Skin epidermis (tissue), 12 donors: ENCODE results near the gene CBX3.
"Not testable (repeated sequence)": the region's sequence is repeated elsewhere in the genome, so short reads cannot be mapped to it uniquely, and the experiment has no call there.

Source experiments
- H3K27ac ChIP-seq, 21 experiments: fragments of 200-600 bp; sonication (generic) in 11 of 21; one replicate each; pipeline ENCODE4 v1.5.0; 2020; ENCODE audit warnings: mild to moderate bottlenecking in 3 of 21, inconsistent platforms in 2 of 21, moderate library complexity in 2 of 21
- H3K4me3 ChIP-seq, 7 experiments: fragments of 200-600 bp; sonication (generic) in 2 of 7; one replicate each; pipeline ENCODE4 v1.5.0; 2020; ENCODE audit warnings: inconsistent platforms in 2 of 7, mild to moderate bottlenecking in 2 of 7, moderate library complexity in 1 of 7

The CBX3 gene

DNA sequence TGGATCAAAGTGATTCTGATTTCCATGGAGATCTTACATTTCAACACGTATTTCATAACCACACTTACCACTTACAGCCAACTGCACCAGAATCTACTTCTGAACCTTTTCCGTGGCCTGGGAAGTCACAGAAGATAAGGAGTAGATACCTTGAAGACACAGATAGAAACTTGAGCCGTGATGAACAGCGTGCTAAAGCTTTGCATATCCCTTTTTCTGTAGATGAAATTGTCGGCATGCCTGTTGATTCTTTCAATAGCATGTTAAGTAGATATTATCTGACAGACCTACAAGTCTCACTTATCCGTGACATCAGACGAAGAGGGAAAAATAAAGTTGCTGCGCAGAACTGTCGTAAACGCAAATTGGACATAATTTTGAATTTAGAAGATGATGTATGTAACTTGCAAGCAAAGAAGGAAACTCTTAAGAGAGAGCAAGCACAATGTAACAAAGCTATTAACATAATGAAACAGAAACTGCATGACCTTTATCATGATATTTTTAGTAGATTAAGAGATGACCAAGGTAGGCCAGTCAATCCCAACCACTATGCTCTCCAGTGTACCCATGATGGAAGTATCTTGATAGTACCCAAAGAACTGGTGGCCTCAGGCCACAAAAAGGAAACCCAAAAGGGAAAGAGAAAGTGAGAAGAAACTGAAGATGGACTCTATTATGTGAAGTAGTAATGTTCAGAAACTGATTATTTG is 16.3 kb upstream of the CBX3 start:
- H3K27ac ChIP-seq, result no peak overlapping the region
- no peak overlapping the region for H3K4me3 ChIP-seq

DNA sequence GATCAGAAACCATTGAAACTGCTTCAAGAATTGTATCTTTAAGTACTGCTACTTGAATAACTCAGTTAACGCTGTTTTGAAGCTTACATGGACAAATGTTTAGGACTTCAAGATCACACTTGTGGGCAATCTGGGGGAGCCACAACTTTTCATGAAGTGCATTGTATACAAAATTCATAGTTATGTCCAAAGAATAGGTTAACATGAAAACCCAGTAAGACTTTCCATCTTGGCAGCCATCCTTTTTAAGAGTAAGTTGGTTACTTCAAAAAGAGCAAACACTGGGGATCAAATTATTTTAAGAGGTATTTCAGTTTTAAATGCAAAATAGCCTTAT is 15.7 kb upstream of the CBX3 start:
- no peak overlapping the region for H3K27ac ChIP-seq
- no peak overlapping the region for H3K4me3 ChIP-seq

DNA sequence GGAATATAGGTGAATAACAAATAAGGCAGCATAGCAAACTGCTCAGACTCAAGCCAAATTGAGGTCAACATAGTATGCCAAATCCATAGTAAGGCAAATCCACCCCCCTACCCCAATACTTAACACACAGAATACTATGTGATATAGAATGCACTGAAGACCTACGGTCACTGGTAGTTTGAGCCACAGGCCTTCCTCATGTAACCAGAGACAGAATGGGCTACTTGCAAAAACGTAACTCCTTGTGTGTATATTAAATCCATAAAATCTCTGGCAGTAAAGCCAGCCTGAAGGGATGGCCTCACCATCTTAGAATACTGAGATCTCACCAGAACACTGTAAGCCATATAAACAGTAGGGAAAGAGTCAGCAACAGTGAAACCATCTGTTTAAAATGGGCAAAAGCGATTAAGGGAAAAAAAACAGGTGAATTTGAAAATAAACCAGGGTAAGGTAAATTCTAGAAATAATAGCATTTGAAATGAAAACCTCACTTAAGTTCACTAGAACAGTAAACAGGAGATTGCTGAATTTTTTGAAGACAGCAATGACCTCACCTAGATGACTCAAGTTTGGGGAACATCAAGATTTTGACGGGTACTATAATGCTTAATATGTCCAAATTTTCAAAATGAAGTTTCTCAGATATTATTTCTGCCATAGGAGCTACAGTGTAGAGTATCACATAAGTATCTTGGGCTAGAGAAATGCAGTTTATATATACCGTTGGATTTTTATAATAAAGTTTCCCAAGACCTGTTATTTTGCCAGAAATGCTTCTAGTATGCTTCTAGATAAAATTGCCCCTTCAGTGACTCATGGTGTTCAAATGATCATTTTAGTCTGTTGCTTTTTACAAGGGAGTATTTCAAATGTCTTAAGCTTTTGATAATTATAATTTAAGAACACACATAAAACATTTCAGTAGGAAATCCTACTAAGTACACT is 14.9 kb upstream of the CBX3 start:
- Histone ChIP-seq H3K27ac (no peak overlapping the region), H3K4me3 (no peak overlapping the region)

DNA sequence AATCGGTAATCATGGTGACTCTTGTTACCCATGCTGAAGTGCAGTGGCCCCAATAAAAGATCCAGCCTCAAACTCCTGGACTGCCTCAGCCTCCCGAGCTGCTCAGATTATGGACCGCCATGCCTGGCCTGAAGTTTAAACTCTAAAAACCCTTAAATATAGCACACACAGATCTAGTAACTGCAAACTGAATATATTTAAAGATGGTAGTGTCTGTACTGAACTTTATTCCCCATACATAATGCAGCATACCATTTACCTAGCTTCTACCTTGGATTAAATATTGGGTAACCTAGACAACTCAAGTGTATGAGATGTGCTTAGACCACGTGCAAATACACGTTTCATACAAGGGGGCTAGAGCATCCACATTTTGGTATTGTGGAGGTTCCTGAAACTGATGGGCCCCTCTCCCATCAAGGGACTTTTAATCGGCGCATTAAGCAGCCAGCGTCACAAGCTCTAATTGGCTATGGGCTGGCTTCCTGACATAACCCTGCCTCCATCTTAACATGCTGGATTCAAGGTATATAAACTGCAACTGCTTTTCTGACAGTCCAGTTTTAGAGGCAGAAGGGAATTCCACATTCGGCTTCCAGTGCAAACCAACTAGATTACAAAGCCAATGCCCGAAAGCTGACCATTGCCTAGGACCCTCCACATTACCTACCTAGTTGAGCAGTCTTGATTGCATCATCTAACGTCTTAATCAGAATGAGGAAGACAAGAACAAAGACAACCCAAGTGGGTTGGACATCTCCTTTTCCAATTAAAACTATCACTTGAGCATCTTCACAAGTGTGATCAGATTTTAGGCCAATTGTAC is 14.0 kb upstream of the CBX3 start:
- Histone ChIP-seq H3K4me3 (no peak overlapping the region), H3K27ac (no peak overlapping the region)

DNA sequence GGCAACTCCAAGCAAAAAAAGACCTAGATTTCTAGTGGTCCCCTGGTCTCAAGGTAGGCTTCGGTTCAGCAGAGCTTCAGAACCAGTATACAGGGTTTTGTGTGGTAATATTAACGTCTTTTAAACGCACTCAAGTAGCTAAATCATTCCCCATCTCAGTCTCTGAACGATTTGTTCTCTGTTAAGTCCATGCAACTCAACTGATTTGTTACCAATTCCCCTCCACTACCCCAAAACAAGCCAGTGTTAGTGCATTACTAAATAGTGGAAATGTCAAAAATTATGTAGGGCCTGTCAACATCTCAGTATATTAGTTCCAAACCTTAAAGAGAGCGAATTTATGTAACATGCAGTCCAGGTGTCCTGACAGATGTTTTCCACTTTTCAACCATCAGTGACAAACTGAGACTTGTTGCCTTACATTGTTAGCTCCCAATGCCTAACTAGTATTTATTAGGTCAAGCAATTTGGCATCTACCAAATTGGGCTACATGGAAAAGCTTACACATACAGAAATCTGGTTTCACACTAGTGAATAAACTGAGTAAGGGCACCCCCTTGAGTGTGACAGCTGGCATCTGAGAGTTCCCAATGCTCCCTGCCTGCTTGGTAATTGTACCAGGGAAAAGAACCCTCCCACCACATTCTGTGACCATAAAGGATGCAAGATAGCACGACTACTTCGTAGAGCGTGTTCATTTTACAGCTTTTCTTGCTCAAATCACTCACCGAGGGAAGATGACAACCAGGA is 13.2 kb upstream of the CBX3 start:
- no peak overlapping the region for H3K4me3 ChIP-seq
- no peak overlapping the region for H3K27ac ChIP-seq

DNA sequence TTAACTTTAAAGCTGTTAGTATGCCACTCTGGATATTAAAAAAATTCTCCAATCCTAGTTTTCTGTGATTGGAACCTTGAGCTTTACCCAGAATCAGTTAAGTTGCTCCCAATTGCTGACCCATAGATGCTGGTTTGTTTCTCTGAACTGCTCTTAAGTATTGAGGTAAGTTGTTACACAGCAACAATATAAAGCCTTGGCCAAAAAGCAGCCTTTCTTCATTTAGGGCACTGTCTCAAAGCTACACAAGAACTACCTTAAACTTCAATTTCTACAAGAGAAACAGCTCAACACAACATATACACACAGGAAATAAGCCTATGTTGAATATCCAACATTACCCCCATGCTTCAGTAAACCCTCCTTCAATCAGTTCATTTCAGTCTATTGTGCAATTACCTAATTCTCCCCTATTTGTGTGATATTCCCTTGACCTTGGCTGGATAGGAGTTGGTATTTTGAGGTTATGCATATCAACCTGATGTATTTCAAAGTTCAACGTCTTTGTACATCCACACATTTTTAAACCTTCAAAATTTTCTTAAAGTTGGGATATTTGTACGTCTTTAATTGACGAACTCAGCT is 12.5 kb upstream of the CBX3 start:
- Histone ChIP-seq H3K27ac (no peak overlapping the region), H3K4me3 (no peak overlapping the region)

DNA sequence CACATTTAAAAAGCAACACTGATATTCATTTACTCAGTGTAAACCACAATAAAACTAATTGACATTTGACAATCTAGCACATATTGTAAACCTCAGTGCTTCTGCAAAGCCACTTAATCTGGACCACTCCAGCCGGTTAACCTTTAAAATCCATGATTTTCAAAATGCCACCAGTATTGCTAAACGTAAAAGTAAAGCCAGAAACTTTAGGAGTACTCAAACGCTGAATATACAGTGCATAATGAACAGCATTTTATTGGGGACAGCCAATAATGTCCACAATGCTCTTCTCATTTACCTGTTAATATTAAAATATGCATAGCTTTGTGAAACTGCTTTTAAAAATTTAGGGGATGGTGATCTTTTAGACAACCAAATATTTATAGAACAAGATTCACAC is 11.8 kb upstream of the CBX3 start:
- Histone ChIP-seq H3K4me3 (no peak overlapping the region), H3K27ac (no peak overlapping the region)

DNA sequence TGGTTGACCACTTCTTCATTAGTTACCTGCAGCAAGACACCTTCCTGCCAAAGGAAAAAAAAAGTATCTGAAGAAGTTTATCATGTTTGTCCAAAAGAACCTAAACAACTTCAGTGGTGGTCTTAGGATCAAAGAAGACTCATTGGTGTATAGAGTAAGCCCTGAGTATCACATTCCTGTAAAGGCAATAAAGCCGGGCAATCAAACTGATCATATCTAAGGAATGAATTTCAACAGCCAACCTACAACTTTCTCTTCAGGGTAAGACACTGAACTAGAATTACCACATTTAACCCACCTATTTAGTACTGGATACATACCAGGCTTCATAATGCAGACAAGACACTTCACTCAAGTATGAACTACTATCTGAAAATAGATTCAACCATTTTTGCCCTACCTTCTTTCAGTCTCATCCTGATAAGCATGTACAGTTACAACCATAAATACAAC is 11.1 kb upstream of the CBX3 start:
- Histone ChIP-seq H3K27ac (no peak overlapping the region), H3K4me3 (no peak overlapping the region)

DNA sequence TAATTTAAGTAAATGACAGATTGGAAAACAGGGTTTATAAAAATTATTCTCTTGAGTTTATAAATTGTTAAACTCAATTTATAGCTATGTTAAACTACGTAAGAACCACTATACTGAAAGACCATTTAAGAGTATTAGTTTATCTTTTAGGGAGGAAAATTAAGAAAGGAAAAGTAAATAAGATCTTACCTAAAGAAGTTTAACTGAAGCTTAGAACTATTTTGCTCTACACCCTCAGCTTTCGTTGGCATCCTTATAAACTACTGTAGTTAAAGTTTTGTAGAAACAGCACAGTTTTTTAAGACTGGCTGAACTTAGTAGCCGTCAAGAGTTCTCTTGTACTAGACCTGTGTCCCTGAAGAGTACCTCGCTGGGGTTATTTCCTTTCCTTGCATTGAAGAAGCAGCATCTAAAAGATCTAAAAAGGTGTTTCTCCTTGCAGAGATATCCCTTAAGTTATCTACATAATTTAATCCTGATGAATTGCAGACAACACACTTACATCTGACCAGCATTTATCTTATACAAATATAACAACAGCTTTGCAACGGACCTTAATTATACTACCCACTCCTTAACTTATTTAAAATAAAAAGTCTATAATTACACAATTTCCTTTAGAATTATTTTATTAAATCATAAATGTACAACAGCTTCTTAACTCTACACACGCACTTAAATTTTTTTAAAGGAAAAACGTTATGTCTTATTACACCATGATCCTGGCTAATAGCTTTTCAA is 10.1 kb upstream of the CBX3 start:
- H3K4me3 ChIP-seq, result no peak overlapping the region
- no peak overlapping the region for H3K27ac ChIP-seq

DNA sequence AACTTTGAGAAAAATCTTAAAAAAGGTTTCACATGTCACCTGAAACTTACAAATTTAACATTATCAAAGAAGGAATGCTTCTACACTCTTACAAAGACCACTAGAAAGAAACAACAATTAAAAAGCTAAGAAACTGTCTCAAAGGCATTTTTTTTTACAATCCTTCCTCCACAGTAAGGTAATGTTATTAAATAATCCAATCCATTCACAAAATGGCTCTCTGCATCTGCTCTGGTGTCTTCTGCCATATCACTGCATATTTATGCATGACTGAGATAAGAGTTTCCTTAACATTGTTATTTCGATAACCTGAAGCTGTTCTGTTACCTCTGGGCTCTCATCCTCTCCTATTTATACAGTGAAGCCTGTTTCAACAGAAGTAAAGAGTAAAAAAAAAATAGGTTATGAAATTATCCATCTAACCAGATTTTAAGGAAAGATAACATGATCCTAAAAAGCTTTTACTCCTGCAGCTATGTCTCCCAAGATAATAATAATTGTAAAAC is 9.5 kb upstream of the CBX3 start:
- Histone ChIP-seq H3K4me3 (no peak overlapping the region), H3K27ac (no peak overlapping the region)

DNA sequence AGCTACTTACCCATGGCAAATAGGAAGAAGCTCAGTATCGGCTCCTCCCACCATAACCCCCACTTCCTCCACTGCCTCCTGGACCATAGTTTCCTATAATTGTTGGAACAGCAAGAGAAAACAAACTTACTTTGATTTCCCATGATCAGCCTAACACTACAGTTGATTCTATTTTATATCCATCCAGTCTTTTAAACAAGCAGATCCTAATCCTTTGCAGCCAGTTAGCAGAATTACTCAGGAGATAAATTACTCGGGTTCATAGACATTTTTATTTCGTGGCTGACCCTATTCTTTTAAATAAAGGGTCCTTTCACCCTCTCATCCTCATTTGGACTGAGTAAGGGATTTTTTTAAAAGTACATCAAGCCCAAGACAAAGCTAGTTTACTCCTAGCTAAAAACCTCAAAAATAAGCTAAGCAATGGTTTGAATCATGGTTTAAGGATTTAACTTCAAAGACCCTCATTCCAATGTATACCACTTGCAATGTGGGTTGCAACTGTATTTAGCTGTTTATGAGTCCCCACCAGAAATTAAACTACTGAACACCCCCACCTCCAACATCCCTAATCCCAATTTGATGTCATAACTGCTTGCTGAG is 9.0 kb upstream of the CBX3 start:
- no peak overlapping the region for H3K4me3 ChIP-seq
- H3K27ac ChIP-seq, result no peak overlapping the region

DNA sequence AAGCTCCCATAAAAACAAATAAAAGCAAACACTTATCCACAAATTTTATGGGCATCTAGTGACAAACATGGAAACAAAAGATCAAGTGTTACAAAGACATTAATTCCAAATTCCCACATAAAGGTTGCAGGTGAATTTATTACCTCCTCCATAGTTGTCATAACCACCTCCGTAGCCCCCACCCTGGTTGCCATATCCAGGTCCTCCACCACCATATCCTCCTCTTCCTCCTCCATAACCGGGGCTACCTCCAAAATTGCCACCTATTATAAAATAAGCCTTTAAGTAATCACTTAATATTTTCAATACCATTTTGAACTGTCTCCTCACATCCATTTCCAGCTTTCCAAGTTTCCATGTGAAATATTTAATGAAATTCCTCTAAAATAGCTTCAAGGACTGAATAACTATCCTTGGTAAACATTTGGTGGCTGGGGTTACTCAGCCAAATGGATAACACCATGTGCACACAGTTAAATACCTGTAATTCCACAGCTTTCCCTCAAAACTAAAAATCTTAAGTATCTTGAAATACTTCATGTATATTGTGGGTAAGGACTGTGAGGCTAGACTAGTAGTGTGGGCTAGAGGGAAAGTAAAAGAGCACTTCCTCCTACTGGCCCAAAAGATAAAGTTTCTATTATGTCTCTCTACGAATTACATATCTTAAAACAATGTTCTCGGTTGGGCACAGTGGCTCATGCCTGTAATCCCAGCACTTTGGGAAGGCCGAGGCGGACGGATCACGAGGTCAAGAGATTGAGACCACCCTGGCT is 7.9 kb upstream of the CBX3 start:
- no peak overlapping the region for H3K4me3 ChIP-seq
- H3K27ac ChIP-seq, result peak overlapping the region in 3 of 21 experiments; percentile 4 to 8 (median 5)

DNA sequence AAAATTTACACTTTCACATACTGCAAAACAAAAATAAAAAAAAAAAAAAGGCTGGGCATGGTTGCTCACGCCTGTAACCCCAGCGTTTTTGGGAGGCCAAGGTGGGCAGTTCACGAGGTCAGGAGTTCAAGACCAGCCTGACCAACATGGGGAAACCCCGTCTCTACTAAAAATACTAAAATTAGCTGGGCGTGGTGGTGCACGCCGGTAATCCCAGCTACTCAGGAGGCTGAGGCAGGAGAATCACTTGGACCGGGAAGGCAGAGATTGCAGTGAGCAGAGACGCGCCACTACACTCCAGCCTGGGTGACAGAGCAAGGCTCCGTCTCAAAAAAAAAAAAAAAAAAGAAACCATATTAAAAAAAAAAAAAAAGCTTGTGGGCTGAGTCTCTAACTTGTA is 6.8 kb upstream of the CBX3 start:
- not testable (repeated sequence) for H3K4me3 ChIP-seq
- H3K27ac ChIP-seq, result peak overlapping the region in 2 of 21 experiments; percentile 4 to 8

DNA sequence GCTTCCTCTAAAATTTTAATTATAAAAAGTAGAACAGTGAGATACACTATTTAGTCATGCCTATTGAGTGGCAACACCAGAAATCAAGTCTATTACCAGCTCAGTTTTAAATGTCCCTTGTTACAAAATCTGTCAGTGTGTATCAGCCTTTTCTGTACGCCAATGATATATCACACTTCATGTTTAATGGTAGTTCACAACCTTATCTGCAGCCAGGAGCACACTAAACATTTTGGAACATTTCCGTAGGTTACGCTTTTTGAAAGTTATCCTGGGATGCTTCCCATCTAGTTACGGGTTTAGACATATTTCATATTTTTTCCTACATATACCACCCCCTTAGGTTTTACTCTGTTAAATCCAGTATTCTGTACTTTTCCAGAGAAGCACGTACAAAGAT is 6.4 kb upstream of the CBX3 start:
- Histone ChIP-seq H3K4me3 (no peak overlapping the region), H3K27ac (no peak overlapping the region)

DNA sequence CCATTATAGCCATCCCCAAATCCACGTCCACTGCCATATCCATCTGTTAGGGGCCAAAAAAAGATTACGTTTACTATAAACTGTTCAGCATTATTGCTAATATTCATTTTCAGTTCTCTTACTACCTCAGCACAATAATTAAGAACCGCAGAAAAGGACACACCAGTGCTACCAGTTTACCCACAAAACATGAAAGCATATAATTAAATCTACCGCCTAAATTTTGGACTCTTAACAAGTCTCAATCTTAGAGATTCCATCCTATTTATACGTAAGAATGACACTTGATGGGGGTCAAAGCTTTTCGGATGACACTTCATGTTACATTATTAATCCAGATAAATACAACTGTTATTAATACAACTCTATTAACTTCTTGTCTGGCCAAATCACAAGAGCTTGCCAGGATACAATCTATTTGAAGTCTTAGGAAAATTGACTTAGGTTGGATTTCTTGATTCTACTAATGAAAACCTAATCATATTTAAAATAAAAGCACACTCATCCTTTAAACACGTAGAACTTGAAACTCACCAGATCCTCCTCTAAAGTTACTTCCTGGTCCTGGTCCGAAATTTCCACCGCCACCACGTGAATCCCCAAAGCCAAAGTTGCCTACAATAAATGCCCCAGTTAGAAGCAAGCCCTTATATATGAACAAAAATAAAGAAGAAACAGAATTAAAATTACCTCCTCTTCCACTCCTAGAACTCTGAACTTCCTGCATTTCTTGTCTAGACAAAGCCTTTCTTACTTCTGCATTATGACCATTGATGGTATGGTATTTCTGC is 5.5 kb upstream of the CBX3 start:
- Histone ChIP-seq H3K27ac (peak overlapping the region in 2 of 21 experiments; percentile 28 to 98), H3K4me3 (peak overlapping the region in 1 of 7 experiments; percentile 79)
